ENCODE measurements around the gene RGS9BP.
"Not testable (repeated sequence)": the region's sequence is repeated elsewhere in the genome, so short reads cannot be mapped to it uniquely, and the experiment has no call there.

The RGS9BP gene

DNA sequence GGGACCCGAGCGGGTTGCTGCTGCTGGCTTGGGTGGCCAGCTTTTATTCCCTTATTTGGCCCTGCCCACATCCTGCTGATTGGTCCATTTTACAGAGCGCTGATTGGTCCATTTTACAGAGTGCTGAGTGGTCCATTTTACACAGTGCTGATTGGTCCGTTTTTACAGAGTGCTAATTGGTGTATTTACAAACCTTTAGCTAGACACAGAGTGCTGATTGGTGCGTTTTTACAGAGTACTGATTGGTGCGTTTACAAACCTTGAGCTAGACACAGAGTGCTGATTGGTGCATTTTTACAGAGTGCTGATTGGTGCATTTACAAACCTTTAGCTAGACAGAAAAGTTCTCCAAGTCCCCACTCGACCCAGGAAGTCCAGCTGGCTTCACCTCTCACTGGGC, 24.5 kb downstream of the RGS9BP start:
- DNase-seq: not testable (repeated sequence)

DNA sequence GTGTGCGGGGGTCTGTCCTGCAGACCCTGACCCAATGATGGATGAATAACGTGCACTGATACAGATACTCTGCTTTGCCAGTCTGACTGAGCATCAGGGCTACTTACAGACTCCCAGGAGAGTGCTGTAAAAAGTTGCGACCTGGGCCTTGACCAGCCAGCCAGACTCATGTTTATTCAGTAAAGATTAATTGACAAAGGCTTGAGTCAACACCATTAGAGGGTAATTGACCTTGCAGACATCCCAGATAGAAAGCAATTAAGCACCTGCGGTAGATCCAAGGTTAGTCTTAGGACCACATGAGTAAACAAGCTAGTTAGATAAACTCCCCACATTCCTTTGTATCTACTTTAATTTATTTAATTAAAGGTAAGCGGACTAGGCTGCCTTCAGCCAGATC, 26.4 kb downstream of the RGS9BP start:
- DNase-seq: no peak

DNA sequence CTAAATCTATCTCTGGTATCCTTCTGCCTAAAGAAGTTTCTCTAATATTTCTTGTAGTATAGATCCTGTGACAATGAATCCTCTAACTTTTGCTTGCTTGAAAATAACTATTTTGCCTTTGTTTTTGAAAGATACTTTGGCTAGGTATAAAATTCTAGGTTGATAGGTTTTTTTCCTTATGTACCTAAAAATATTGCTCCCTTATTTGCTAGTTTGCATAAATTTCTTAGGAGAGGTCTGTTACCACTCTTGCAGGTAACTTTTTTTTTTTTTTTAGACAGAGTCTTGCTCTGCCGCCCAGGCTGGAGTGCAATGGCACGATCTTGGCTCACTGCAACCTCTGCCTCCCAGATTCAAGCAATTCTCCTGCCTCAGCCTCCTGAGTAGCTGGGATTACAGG, 28.4 kb downstream of the RGS9BP start:
- not testable (repeated sequence) for DNase-seq

DNA sequence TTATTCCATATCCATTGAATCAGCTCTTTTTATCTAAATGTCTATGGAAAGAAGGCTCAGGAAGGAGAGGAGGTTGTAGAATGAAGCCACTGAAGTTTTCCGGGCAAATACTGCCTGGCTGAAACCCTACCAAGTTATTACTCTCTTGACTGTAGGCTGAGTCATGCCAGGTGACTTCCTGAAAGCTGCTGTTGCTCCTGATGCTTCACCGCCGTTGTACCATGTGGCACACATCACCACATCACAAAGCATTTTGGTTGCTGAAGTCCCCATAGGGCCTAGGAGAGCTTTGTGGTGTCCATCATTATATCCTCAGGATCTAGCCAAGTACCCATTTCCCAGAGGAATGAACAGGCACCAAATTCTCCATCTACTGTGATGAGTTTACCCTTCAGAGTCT, 32.8 kb downstream of the RGS9BP start:
- peak; percentile 15 for DNase-seq

DNA sequence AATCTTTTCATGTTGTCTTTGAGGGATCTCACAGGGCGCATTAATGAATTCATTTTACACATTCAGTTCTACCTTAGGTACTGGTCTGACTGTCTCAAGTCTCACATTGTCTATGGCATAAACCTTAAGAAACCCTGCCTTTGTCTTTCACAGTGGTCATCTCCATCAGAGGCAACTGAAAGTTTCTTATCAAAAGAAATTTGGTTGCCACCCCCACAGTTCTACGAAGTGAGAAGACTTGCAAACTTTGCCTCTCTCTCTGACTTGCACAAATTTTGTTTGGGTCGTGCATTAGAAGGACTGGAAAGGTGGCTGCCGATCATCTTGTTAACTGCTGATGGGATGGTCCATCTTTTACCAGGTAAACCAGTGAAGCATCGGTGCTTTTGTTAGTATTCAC, 33.4 kb downstream of the RGS9BP start:
- DNase-seq: no peak

DNA sequence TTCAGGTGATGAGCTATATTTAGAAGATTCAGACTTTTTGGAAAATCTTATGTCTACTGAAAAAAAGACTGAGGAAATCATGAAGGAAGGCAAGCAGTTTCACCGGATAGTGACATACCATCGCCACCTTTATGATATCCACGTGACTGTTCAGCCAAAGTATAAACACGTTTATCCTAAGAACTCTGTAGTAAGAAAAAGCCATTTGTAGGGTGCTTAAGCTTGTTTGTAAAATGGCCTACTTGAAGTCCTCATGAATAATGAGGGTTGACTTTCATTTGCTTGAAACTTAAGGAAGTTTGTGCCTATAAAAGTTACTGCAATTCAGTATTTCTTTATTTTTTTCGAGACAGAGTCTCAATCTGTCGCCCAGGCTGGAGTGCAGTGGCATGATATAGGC, 36.1 kb downstream of the RGS9BP start:
- DNase-seq: no peak

DNA sequence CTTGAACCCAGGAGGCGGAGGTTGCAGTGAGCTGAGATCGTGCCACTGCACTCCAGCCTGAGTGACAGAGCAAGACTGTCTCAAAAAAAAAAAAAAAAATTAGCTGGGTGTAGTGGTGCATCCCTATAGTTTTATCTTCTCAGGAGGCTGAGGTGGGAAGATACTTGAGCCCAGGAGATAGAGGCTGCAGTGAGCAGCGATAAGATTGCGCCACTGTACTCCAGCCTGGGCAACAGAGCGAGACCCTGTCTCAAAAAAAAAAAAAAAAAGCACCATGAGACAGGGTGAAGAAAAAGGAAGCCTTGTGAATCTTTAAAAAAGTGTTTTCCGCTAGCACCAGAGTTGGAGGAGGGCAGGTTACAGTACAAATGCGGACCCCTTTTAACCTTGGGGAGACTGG, 40.6 kb downstream of the RGS9BP start:
- DNase-seq: not testable (repeated sequence)

DNA sequence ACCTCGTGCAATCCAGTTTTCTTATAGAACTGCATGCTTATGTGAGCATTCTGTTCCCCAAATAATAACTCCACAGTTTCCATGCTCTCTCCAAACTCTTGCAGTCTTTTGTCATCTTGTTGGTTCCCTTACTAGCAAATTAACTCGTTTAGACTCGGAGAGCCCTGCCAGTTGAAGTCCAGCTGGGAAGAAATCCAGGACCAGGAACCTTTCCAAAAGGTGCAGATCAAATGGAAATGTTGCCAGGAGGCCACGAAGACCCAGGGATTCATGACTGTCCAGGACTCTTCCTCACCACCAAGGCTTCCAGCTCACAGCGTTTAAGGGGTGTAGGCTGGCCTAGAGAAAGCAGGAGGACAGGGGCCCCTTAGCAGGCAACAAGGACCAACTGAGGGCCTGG, 41.8 kb downstream of the RGS9BP start:
- no peak for DNase-seq

DNA sequence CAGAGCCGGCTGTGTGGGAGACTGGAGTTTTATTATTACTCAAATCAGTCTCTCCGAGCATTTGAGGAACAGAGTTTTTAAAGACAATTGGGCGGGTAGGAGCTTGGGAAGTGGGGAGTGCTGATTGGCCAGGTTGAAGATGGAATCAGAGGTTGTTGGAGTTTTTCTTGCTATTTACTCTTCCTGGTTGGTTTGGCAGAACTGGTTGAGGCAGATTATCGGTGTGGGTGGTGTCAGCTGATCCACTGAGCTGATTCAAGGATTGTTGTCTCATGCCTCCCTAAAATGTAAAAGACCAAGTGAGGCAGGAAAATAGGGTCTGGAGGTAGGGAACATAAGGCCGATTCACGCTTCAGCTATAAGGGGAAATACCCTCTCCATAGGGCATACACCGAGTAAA, 42.6 kb downstream of the RGS9BP start:
- no peak for DNase-seq

DNA sequence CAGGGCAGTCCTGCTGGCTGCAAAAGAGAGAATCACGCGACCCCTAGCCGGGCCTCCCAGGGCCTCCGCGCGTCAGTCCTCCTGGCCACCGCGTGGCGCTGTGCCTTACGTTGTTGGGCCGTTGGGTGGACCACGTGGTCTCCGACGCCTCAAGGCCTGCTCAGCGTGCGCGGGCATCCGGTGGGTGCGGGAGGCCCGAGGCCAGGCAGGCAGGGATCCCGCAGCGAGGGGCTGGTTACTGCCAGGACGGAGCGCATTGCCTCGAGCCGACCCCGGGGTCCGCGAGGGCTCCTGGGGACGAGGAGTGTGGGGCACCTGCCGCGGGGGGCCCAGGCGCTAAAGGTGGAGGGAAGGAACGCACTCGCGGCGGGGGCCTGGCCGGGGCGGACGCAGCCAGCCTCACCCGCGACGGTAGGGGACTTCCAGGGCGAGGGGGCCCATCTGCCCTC, 44.0 kb downstream of the RGS9BP start, which contains the start of gene TDRD12:
TSS of gene TDRD12 (plus strand) at position 157 of the 449 bp plus-strand sequence. CDS start 306 bp downstream, outside the sequence.
- no peak for DNase-seq

DNA sequence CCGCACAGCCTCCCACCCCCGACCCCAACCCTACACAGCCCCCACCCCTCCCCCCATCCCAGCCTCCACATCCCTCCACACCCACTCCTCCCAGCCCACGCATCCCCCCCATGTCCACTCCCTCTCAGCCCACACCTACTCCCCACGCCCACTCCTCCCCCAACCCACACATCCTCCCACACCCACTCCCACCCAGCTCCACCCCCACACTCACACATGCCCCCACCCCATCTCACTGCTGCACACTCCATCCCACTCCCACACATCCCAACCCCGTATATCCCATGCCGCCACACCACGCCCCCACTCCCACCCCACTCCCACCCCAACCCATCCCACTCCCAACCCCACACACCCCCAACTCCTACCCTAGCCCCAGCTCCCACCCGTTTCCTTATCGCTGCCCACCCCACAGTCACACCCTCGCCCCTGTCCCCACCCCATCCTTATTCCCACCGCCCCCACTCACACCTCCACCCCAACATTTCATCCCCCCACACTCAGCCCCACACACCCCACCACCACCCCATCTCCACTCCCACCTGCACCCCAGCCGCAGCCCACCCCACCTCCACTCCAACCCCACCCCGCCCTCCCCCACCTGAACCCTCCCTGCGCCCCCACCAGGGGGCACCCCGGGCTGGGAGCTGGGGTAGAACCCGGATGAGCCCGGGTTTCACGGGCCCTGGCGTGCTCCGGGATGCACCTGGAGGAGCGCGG, 44.7 kb downstream of the RGS9BP start:
- DNase-seq: no peak

DNA sequence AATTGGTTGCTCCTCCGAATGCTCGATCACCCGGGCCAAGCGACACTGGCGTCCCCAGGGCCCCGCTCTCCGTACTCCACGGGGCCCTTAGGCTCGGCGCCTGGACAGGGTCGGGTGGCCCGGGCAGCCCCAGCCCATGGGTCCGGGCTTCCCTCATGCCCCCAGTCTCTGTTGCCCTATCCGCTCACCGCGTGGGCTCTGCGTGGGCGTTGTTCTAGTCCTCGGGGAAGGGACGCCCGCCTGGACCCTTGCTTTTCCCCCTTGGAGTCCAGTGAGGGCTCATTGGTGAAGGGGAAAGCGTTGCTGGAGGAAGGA, 45.2 kb downstream of the RGS9BP start:
- DNase-seq: no peak

All from stimulated activated CD4-positive, alpha-beta T cell treated with anti-CD3 and anti-CD28 coated beads, Interleukin-12 subunit alpha, Interleukin-12 subunit beta, amount 100 ng/mL, for 4 hours (primary cell).